GM19467 (cell line): Measurements from ENCODE around the gene FOXP3.
"Not testable (repeated sequence)": the region's sequence is repeated elsewhere in the genome, so short reads cannot be mapped to it uniquely, and the experiment has no call there.

Experiments
- ATAC-seq: cut with Tn5 transposase; IDR thresholded peaks from one replicate; pipeline ENCODE4 v1.9.1; 2021; ENCODE audit warnings: mild to moderate bottlenecking, moderate library complexity; ENCODE audit not compliant: unreplicated experiment

The FOXP3 gene

GRCh38 chrX:49264460-49264859 is at the start of gene FOXP3:
Gene FOXP3, minus strand, starts transcription at chrX:49264710. Its CDS starts 6,205 bp downstream, at chrX:49258505.
- ATAC-seq = no peak

- no peak for ATAC-seq
Observed at GRCh38 chrX:49312176-49312575, 47.7 kb upstream of the FOXP3 start.

- ATAC-seq = no peak
Observed at GRCh38 chrX:49310371-49310770, 45.9 kb upstream of the FOXP3 start.

GRCh38 chrX:49309401-49309981 is 45.0 kb upstream of the FOXP3 start:
- no peak for ATAC-seq

- ATAC-seq = no peak
Observed at GRCh38 chrX:49308604-49309269, 44.2 kb upstream of the FOXP3 start.

- ATAC-seq = not testable (repeated sequence)
Observed at GRCh38 chrX:49307775-49308174, 43.3 kb upstream of the FOXP3 start.

GRCh38 chrX:49303346-49303745 is 38.8 kb upstream of the FOXP3 start, which contains the start of gene GAGE10:
Gene GAGE10, plus strand, starts transcription at chrX:49303646. Its CDS starts 1,214 bp downstream, at chrX:49304860.
- ATAC-seq = no peak

- no peak for ATAC-seq
Observed at GRCh38 chrX:49300703-49301102, 36.2 kb upstream of the FOXP3 start.

- ATAC-seq = not testable (repeated sequence)
Observed at GRCh38 chrX:49299293-49299692, 34.8 kb upstream of the FOXP3 start.

GRCh38 chrX:49292400-49293362 is 28.2 kb upstream of the FOXP3 start:
- no peak for ATAC-seq

- ATAC-seq = no peak
Observed at GRCh38 chrX:49291615-49292337, 27.3 kb upstream of the FOXP3 start.

- no peak for ATAC-seq
Observed at GRCh38 chrX:49290215-49290614, 25.7 kb upstream of the FOXP3 start.

- ATAC-seq = no peak
Observed at GRCh38 chrX:49287665-49288064, 23.2 kb upstream of the FOXP3 start.

GRCh38 chrX:49286581-49286980 is 22.1 kb upstream of the FOXP3 start:
- ATAC-seq = no peak

GRCh38 chrX:49286136-49286535 is 21.6 kb upstream of the FOXP3 start:
- ATAC-seq = no peak

GRCh38 chrX:49284212-49284611 is 19.7 kb upstream of the FOXP3 start:
- ATAC-seq = no peak

- no peak for ATAC-seq
Observed at GRCh38 chrX:49282647-49283011, 18.1 kb upstream of the FOXP3 start.

- ATAC-seq = no peak
Observed at GRCh38 chrX:49278081-49278480, 13.6 kb upstream of the FOXP3 start.

GRCh38 chrX:49277535-49277830 is 13.0 kb upstream of the FOXP3 start:
- no peak for ATAC-seq

GRCh38 chrX:49276671-49277534 is 12.4 kb upstream of the FOXP3 start:
- no peak for ATAC-seq
